ENCODE data around the gene THADA.
"Not testable (repeated sequence)": the region's sequence is repeated elsewhere in the genome, so short reads cannot be mapped to it uniquely, and the experiment has no call there.

THADA gene, protein sequence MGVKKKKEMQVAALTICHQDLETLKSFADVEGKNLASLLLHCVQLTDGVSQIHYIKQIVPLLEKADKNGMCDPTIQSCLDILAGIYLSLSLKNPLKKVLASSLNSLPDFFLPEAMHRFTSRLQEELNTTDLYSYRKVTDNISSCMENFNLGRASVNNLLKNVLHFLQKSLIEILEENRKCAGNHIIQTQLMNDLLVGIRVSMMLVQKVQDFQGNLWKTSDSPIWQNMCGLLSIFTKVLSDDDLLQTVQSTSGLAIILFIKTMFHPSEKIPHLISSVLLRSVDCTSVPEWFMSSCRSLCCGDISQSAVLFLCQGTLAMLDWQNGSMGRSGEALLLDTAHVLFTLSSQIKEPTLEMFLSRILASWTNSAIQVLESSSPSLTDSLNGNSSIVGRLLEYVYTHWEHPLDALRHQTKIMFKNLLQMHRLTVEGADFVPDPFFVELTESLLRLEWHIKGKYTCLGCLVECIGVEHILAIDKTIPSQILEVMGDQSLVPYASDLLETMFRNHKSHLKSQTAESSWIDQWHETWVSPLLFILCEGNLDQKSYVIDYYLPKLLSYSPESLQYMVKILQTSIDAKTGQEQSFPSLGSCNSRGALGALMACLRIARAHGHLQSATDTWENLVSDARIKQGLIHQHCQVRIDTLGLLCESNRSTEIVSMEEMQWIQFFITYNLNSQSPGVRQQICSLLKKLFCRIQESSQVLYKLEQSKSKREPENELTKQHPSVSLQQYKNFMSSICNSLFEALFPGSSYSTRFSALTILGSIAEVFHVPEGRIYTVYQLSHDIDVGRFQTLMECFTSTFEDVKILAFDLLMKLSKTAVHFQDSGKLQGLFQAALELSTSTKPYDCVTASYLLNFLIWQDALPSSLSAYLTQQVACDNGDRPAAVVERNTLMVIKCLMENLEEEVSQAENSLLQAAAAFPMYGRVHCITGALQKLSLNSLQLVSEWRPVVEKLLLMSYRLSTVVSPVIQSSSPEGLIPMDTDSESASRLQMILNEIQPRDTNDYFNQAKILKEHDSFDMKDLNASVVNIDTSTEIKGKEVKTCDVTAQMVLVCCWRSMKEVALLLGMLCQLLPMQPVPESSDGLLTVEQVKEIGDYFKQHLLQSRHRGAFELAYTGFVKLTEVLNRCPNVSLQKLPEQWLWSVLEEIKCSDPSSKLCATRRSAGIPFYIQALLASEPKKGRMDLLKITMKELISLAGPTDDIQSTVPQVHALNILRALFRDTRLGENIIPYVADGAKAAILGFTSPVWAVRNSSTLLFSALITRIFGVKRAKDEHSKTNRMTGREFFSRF (N-terminal part only)

DNA sequence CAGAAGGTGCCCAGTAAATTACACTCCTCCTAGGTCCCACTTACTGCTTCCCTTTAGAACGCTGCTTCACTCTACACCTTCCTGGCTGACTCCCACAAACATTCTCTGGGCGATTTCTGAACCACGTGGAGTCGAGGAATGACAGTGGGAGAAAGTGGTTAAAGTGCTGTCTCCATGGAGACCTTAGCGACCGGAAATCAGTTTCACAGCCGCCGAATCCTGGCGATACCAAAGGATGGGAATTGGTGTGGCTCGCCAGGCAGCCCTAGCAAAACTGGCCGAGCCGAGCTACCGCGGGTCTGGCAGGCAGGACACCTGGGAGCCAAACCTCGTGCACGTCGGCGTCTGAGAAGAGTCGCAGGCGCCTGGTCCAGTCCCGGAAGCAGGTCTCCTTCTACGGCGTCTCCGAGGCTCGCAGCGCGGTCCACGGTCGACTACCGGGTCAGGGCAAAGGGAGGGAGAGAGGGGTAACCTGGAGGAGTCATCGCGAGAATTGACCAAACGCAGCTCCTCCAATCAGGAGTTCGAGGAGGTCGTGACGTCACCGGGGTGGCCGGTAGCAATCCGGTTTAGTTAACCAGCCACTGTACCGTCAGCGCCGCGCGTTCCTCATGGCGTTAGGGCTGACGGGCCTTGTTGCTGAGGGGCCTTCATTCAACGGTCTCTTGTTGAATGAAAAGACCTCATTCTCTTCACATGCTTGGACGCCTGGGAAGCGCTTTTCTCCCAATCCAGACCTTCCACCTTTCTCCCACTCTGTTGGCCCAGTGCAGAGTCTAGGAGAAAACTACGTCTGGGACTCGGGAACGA, at the start of gene THADA:
THADA (minus strand) TSS at position 436 of the 810 bp plus-strand sequence. CDS start 3,646 bp downstream, outside the sequence.
- TF ChIP-seq, protein P1, sequence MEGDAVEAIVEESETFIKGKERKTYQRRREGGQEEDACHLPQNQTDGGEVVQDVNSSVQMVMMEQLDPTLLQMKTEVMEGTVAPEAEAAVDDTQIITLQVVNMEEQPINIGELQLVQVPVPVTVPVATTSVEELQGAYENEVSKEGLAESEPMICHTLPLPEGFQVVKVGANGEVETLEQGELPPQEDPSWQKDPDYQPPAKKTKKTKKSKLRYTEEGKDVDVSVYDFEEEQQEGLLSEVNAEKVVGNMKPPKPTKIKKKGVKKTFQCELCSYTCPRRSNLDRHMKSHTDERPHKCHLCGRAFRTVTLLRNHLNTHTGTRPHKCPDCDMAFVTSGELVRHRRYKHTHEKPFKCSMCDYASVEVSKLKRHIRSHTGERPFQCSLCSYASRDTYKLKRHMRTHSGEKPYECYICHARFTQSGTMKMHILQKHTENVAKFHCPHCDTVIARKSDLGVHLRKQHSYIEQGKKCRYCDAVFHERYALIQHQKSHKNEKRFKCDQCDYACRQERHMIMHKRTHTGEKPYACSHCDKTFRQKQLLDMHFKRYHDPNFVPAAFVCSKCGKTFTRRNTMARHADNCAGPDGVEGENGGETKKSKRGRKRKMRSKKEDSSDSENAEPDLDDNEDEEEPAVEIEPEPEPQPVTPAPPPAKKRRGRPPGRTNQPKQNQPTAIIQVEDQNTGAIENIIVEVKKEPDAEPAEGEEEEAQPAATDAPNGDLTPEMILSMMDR (conservative IDR thresholded peaks at IDR 0.05; ENCODE audit: low read depth, low read length) = no peak
- DNase-seq (ENCODE audit: low read depth) = peak; percentile 98
- H3K4me3 ChIP-seq (ENCODE audit: low read length) = peak within 1 kb of the TSS; percentile 90

DNA sequence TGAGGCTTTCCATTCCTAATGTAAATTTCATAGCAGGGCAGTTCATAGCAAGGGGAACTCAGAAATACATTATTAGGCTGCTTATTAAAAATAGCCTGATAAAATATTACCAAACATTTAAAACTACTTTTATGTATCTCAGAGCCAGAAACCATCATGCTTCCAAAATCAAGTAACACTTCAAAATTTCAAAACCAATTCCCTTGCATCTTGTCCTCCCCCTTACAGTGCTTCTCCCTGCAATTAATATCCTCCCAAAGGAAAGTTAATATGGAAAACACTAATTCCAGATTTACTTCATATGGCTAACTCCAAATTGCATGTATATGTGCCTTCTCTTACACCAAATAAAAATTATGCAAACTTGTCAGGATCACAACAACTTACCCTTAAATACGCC, 47.8 kb upstream of the THADA start:
- no peak overlapping the region for H3K4me3 ChIP-seq (ENCODE audit: low read length)
- TF ChIP-seq, protein P1 (conservative IDR thresholded peaks at IDR 0.05; ENCODE audit: low read depth, low read length) = no peak
- DNase-seq (ENCODE audit: low read depth) = no peak

DNA sequence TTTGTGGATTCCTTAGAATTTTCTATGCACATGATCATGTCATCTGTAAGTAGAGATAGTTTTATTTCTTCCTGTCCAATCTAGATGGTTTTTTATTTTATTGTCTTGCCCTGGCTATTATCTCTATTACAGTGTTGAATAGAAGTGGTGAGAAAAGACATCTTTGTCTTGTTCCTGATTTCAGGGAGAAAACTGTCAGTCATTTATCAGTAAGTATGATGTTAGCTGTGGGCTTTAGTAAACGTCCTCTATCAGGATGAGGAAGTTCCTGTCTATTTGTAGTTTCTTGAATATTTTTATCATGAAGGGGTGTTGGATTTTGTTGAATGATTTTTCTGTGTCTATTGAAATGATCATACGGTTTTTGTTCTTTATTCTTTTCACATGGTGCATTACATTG, 46.5 kb upstream of the THADA start:
- no peak for DNase-seq (ENCODE audit: low read depth)
- TF ChIP-seq, protein P1 (conservative IDR thresholded peaks at IDR 0.05; ENCODE audit: low read depth, low read length) = no peak
- no peak overlapping the region for H3K4me3 ChIP-seq (ENCODE audit: low read length)

DNA sequence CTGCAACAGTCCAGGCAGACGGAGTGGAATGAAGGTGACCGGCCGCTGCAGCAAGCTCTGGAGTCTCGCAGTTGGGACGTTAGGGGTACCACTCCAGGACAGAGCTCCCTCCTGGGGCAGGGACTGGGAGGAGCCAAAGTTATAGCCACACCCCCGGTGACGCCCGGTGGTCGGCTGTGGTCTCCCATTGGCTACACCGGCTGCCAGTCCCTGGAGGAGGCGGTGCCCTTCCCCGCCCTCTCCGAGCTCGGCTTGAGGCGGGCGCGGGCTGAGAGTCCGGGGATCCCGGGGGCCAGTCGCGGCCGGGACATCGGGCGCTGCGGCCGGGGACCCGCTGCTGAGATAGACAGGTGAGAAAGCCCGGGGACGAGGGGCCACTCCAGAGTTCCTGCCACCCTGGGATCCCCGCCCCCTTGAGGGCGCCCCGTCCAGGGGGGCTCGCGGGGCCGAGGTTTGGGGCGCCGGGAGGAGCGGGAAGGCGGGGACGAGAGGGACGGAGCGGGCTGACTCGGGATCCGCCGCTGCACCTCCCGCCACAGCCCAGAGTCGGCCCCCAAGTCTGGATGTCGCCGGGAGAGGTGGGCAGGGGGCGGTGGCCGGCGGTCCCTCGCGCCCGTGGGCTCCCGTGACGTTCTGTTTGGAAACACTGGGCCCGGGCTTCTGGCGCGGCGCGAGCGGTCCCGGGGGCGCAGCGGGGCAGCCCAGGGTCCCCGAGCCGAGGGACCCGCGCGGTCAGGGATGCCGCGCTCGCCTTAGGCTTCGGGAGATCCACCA, 41.4 kb upstream of the THADA start, which contains the start of gene PLEKHH2:
PLEKHH2 (plus strand) TSS at position 231 of the 774 bp plus-strand sequence. CDS start 7,414 bp downstream, outside the sequence.
- TF ChIP-seq, protein P1 (conservative IDR thresholded peaks at IDR 0.05; ENCODE audit: low read depth, low read length) = no peak
- peak within 1 kb of the TSS; percentile 66 for H3K4me3 ChIP-seq (ENCODE audit: low read length)
- DNase-seq (ENCODE audit: low read depth) = peak; percentile 41

DNA sequence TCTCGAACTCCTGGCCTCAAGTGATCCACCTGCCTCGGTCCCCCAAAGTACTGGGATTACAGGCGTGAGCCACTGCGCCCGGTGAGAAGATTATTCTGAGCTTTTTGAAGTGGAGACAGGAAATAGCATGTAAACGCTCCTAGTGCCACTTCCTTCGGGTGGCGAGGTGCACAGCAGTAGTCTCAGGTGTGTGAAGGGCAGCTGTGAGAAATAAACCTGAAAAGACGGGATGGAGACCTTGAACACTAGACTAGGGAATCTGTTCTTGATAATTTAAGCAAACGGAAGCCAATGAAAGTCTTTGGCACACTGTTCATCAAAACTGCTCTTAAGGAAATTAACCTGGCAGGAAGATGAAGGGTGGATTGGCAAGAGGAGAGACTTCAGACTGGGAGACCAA, 40.8 kb upstream of the THADA start:
- DNase-seq (ENCODE audit: low read depth) = no peak
- peak overlapping the region; percentile 66 for H3K4me3 ChIP-seq (ENCODE audit: low read length)
- TF ChIP-seq, protein P1 (conservative IDR thresholded peaks at IDR 0.05; ENCODE audit: low read depth, low read length) = no peak

DNA sequence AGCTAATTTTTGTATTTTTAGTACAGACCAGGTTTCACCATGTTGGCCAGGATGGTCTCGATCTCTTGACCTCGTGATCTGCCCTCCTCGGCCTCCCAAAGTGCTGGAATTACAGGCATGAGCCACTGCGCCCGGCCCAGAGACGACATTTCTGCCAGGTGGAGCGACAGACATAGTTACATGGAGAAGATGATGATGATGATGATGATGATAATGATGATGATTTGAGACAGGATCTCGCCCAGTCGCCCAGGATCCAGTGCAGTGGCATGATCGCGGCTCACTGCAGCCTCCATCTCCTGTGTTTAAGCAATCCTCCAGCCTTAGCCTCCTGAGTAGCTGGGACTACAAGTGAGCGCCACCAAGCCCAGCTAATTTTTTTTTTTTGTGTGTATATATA, 40.3 kb upstream of the THADA start:
- DNase-seq (ENCODE audit: low read depth); H3K4me3 ChIP-seq (ENCODE audit: low read length): not testable (repeated sequence)

All from retinal pigment epithelial cell (primary cell).